Ovary (tissue), 3 donors: Measurements from ENCODE around the gene ANO2.

Experiments used
- EP300 ChIP-seq: sonication (generic); formaldehyde crosslinking; IDR thresholded peaks from one replicate; pipeline ENCODE4 v1.6.1; 2017; ENCODE audit warnings: antibody characterized with exemption
- POLR2A ChIP-seq: fragments of 450-650 bp; IDR thresholded peaks from one replicate; pipeline ENCODE4 v1.6.1; 2017; ENCODE audit warnings: antibody characterized with exemption, mild to moderate bottlenecking, moderate library complexity
- TF ChIP-seq, protein P1 (sequence below), 3 donors: fragments of 450-650 bp in 2 of 3; fragments of 200-600 bp in 1 of 3; IDR thresholded peaks; one replicate each; pipeline versions ENCODE4 v1.5.1 to v1.8.0; 2016 to 2022; ENCODE audit warnings: antibody characterized with exemption in 3 of 3, mild to moderate bottlenecking in 1 of 3
- donor health status: DM: no; HTN: no; CAD: no.

DNA sequence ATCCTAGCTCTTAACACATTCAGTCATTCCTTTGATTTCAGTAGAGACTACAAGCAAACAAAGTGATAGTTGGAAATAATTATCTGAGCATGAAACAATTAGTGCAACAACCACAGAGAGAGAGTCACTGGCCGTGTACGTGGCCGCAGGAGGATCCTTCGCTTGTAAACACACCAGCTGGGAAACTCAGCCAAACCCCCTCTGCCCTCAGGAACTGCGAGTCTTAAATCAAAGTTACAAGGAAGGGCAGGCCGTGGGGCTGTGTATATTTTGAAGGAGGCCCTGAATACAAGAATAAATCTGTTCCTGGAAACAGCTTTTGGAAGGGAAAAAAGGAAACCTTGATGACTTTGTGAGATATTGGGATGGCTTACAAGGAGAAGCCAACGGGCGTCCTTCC lies 164.5 kb downstream of the ANO2 start:
- TF ChIP-seq, protein P1, sequence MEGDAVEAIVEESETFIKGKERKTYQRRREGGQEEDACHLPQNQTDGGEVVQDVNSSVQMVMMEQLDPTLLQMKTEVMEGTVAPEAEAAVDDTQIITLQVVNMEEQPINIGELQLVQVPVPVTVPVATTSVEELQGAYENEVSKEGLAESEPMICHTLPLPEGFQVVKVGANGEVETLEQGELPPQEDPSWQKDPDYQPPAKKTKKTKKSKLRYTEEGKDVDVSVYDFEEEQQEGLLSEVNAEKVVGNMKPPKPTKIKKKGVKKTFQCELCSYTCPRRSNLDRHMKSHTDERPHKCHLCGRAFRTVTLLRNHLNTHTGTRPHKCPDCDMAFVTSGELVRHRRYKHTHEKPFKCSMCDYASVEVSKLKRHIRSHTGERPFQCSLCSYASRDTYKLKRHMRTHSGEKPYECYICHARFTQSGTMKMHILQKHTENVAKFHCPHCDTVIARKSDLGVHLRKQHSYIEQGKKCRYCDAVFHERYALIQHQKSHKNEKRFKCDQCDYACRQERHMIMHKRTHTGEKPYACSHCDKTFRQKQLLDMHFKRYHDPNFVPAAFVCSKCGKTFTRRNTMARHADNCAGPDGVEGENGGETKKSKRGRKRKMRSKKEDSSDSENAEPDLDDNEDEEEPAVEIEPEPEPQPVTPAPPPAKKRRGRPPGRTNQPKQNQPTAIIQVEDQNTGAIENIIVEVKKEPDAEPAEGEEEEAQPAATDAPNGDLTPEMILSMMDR (IDR thresholded peaks at IDR 0.05) = no peak
- TF ChIP-seq POLR2A (no peak), EP300 (no peak)
